BLaER1 treated with 17β-estradiol and CSF1 and Interleukin-3, amounts not matched to agents 10 nM and 100 nM (cell line): ENCODE data around the gene ZNF232.
A peak's percentile ranks its signal among the peaks of the same experiment; 100 is the strongest.
"Not testable (repeated sequence)": the region's sequence is repeated elsewhere in the genome, so short reads cannot be mapped to it uniquely, and the experiment has no call there.

ENCODE experiments used
- H3K27ac ChIP-seq, 11 experiments: shearing (Covaris generic); formaldehyde crosslinking; 2 replicates each; pipeline ENCODE4 v1.8.1; 2022
- H3K27me3 ChIP-seq, 11 experiments: shearing (Covaris generic); formaldehyde crosslinking; 2 replicates each; pipeline ENCODE4 v1.8.1; 2022
- H3K36me3 ChIP-seq, 11 experiments: shearing (Covaris generic); formaldehyde crosslinking; 2 replicates each; pipeline ENCODE4 v1.8.1; 2022
- H3K4me1 ChIP-seq, 10 experiments: shearing (Covaris generic); formaldehyde crosslinking; 2 replicates each; pipeline ENCODE4 v1.8.1; 2022
- H3K4me2 ChIP-seq, 11 experiments: shearing (Covaris generic); formaldehyde crosslinking; 2 replicates each; pipeline ENCODE4 v1.8.1; 2022
- H3K4me3 ChIP-seq, 10 experiments: shearing (Covaris generic); formaldehyde crosslinking; 2 replicates each; pipeline ENCODE4 v1.8.1; 2022
- H3K9ac ChIP-seq, 11 experiments: shearing (Covaris generic); formaldehyde crosslinking; 2 replicates each; pipeline ENCODE4 v1.8.1; 2022
- H3K9me3 ChIP-seq, 11 experiments: shearing (Covaris generic); formaldehyde crosslinking; replicated peaks in 1 of 11; 2 replicates each; pipeline ENCODE4 v1.8.1; 2022
- H4K20me1 ChIP-seq, 11 experiments: shearing (Covaris generic); formaldehyde crosslinking; 2 replicates each; pipeline ENCODE4 v1.8.1; 2022
- Cebpa-rat ChIP-seq, 11 experiments: shearing (Covaris generic); IDR thresholded peaks; 2 replicates each; pipeline ENCODE4 v1.8.1; 2022

Gene ZNF232

GRCh38 chr17:5111402-5112204, at the start of gene ZNF232:
Gene ZNF232, minus strand, starts transcription at chr17:5111878. Its CDS starts 56 bp downstream, at chr17:5111822.
- TF ChIP-seq Cebpa-rat (IDR thresholded peaks at IDR 0.05), result no peak
- Histone ChIP-seq H3K27ac (peak within 1 kb of the TSS; percentile 55 to 87 (median 83); a peak in 21 of 22 replicates), H4K20me1 (no peaks in the 10 kb centered on the region), H3K4me2 (peak within 1 kb of the TSS; percentile 83 to 95 (median 91)), H3K27me3 (no peaks in the 10 kb centered on the region), H3K9me3 (peaks cover 43 to 62% (median 52%) of the 10 kb centered on the region in 11 experiments), H3K4me3 (peak within 1 kb of the TSS; percentile 75 to 91 (median 82)), H3K4me1 (peaks cover 10 to 27% (median 21%) of the 10 kb centered on the region in 10 experiments), H3K9ac (peak within 1 kb of the TSS; percentile 83 to 89 (median 85)), H3K36me3 (peaks cover 37 to 60% (median 54%) of the 10 kb centered on the region in 11 experiments)

- not testable (repeated sequence) for H3K9ac ChIP-seq, H3K4me2 ChIP-seq, H4K20me1 ChIP-seq, H3K4me3 ChIP-seq, H3K27ac ChIP-seq, H3K36me3 ChIP-seq, H3K27me3 ChIP-seq
- peaks cover 0 to 23% (median 3%) of the 10 kb centered on the region in 11 experiments; a peak in 8 of 22 replicates for H3K9me3 ChIP-seq
- H3K4me1 ChIP-seq, result peaks cover 6 to 26% (median 11%) of the 10 kb centered on the region in 10 experiments; a peak in 18 of 20 replicates
These were observed 49.0 kb upstream of the ZNF232 start for GRCh38 chr17:5160702-5161101.

- H3K36me3 ChIP-seq, H3K4me3 ChIP-seq, H4K20me1 ChIP-seq, H3K9me3 ChIP-seq, H3K4me2 ChIP-seq, H3K9ac ChIP-seq, H3K27ac ChIP-seq, H3K4me1 ChIP-seq, H3K27me3 ChIP-seq: not testable (repeated sequence)
These were observed 34.4 kb upstream of the ZNF232 start for GRCh38 chr17:5146122-5146521.

GRCh38 chr17:5142877-5143276, 31.2 kb upstream of the ZNF232 start:
- H3K27ac ChIP-seq, H3K4me3 ChIP-seq, H4K20me1 ChIP-seq, H3K27me3 ChIP-seq, H3K9me3 ChIP-seq, H3K4me1 ChIP-seq, H3K4me2 ChIP-seq, H3K36me3 ChIP-seq, H3K9ac ChIP-seq: not testable (repeated sequence)

GRCh38 chr17:5139458-5139732, 27.7 kb upstream of the ZNF232 start:
- Histone ChIP-seq H3K4me3 (no peak overlapping the region), H4K20me1 (no peaks in the 10 kb centered on the region), H3K9me3 (no peaks in the 10 kb centered on the region), H3K4me2 (no peak overlapping the region), H3K27me3 (no peaks in the 10 kb centered on the region), H3K9ac (no peak overlapping the region), H3K4me1 (no peaks in the 10 kb centered on the region; a peak in 1 of 20 replicates), H3K36me3 (no peaks in the 10 kb centered on the region), H3K27ac (no peak overlapping the region)
- TF ChIP-seq Cebpa-rat (IDR thresholded peaks at IDR 0.05), result no peak

GRCh38 chr17:5138616-5139457, 27.2 kb upstream of the ZNF232 start:
- Histone ChIP-seq H4K20me1 (no peaks in the 10 kb centered on the region), H3K36me3 (no peaks in the 10 kb centered on the region), H3K4me3 (no peak overlapping the region), H3K4me2 (no peak overlapping the region), H3K9me3 (no peaks in the 10 kb centered on the region), H3K9ac (no peak overlapping the region), H3K27me3 (no peaks in the 10 kb centered on the region), H3K4me1 (no peaks in the 10 kb centered on the region; a peak in 1 of 20 replicates), H3K27ac (no peak overlapping the region)
- TF ChIP-seq Cebpa-rat (IDR thresholded peaks at IDR 0.05), result no peak

GRCh38 chr17:5138198-5138544, 26.5 kb upstream of the ZNF232 start:
- not testable (repeated sequence) for H3K4me1 ChIP-seq, H3K4me3 ChIP-seq, H3K4me2 ChIP-seq, H3K9me3 ChIP-seq, H3K36me3 ChIP-seq, H3K9ac ChIP-seq, H3K27me3 ChIP-seq, H3K27ac ChIP-seq, H4K20me1 ChIP-seq

GRCh38 chr17:5137511-5138197, 26.0 kb upstream of the ZNF232 start:
- H3K4me2 ChIP-seq, H4K20me1 ChIP-seq, H3K27me3 ChIP-seq, H3K27ac ChIP-seq, H3K9me3 ChIP-seq, H3K4me3 ChIP-seq, H3K36me3 ChIP-seq, H3K4me1 ChIP-seq, H3K9ac ChIP-seq: not testable (repeated sequence)

- not testable (repeated sequence) for H3K9me3 ChIP-seq, H3K4me3 ChIP-seq, H3K27me3 ChIP-seq, H3K27ac ChIP-seq, H3K9ac ChIP-seq, H4K20me1 ChIP-seq, H3K4me1 ChIP-seq, H3K4me2 ChIP-seq, H3K36me3 ChIP-seq
These were observed 25.1 kb upstream of the ZNF232 start for GRCh38 chr17:5136580-5137412.
